HuH-7 (cell line): ENCODE results near the gene NDUFAB1.
"Not testable (repeated sequence)": the region's sequence is repeated elsewhere in the genome, so short reads cannot be mapped to it uniquely, and the experiment has no call there.

Experiments used
- DNase-seq: peaks from one replicate; pipeline ENCODE4 v3.0.0; 2011; ENCODE audit warnings: low spot score

Gene NDUFAB1

GRCh38 chr16:23595951-23596720 lies at the start of gene NDUFAB1:
Gene NDUFAB1 (minus strand): TSS chr16:23596316. CDS start chr16:23596290, 26 bp downstream.
- DNase-seq: peak; percentile 84

GRCh38 chr16:23642246-23642774 lies 46.2 kb upstream of the NDUFAB1 start:
- no peak for DNase-seq

- DNase-seq: peak; percentile 91
Observed at GRCh38 chr16:23640931-23641765, 45.0 kb upstream of the NDUFAB1 start, which contains the start of the genes DCTN5 and PALB2. Gene DCTN5 (plus strand): TSS chr16:23641466. CDS start chr16:23641543, 77 bp downstream. Gene PALB2 (minus strand): TSS chr16:23641310. CDS start chr16:23641157, 153 bp downstream.

- peak; percentile 29 for DNase-seq
Observed at GRCh38 chr16:23640615-23640930, 44.5 kb upstream of the NDUFAB1 start.

- DNase-seq: no peak
Observed at GRCh38 chr16:23635958-23636357, 39.8 kb upstream of the NDUFAB1 start.

GRCh38 chr16:23634461-23635036 lies 38.4 kb upstream of the NDUFAB1 start:
- no peak for DNase-seq

GRCh38 chr16:23631874-23632273 lies 35.8 kb upstream of the NDUFAB1 start:
- DNase-seq: not testable (repeated sequence)

GRCh38 chr16:23629516-23629915 lies 33.4 kb upstream of the NDUFAB1 start:
- DNase-seq: no peak

GRCh38 chr16:23624092-23624491 lies 28.0 kb upstream of the NDUFAB1 start:
- DNase-seq: no peak

GRCh38 chr16:23615805-23616204 lies 19.7 kb upstream of the NDUFAB1 start:
- DNase-seq: no peak

GRCh38 chr16:23611936-23612335 lies 15.8 kb upstream of the NDUFAB1 start:
- no peak for DNase-seq

GRCh38 chr16:23610905-23611304 lies 14.8 kb upstream of the NDUFAB1 start:
- DNase-seq: not testable (repeated sequence)

GRCh38 chr16:23609929-23610328 lies 13.8 kb upstream of the NDUFAB1 start:
- DNase-seq: no peak

GRCh38 chr16:23608194-23608593 lies 12.1 kb upstream of the NDUFAB1 start:
- no peak for DNase-seq

GRCh38 chr16:23607726-23608125 lies 11.6 kb upstream of the NDUFAB1 start:
- DNase-seq: no peak

- DNase-seq: peak; percentile 79
Observed at GRCh38 chr16:23597003-23597756, 1.1 kb upstream of the NDUFAB1 start.

GRCh38 chr16:23595246-23595950 lies 718 bp downstream of the NDUFAB1 start:
- DNase-seq: peak; percentile 15

- no peak for DNase-seq
Observed at GRCh38 chr16:23594186-23594585, 1.9 kb downstream of the NDUFAB1 start.

GRCh38 chr16:23590181-23590580 lies 5.9 kb downstream of the NDUFAB1 start:
- no peak for DNase-seq

- no peak for DNase-seq
Observed at GRCh38 chr16:23587726-23588125, 8.4 kb downstream of the NDUFAB1 start.
